NCI-H2081 (cell line): ENCODE data around the gene IWS1.
"Not testable (repeated sequence)": the region's sequence is repeated elsewhere in the genome, so short reads cannot be mapped to it uniquely, and the experiment has no call there.

Experiments
- DNase-seq, 2 experiments: peaks; one replicate each; lab custom pipeline; 2025; lab: John Stamatoyannopoulos, UW

IWS1 gene

GRCh38 chr2:127527001-127527804, 914 bp upstream of the IWS1 start:
- DNase-seq, result no peak

GRCh38 chr2:127525691-127526131, 578 bp downstream of the IWS1 start:
- no peak for DNase-seq

- not testable (repeated sequence) for DNase-seq
Observed at GRCh38 chr2:127524198-127524834, 2.0 kb downstream of the IWS1 start.

- no peak for DNase-seq
Observed at GRCh38 chr2:127523269-127523939, 2.9 kb downstream of the IWS1 start.

- DNase-seq, result no peak
Observed at GRCh38 chr2:127520424-127520823, 5.9 kb downstream of the IWS1 start.

GRCh38 chr2:127517465-127517864, 8.8 kb downstream of the IWS1 start:
- DNase-seq, result no peak

GRCh38 chr2:127516041-127516762, 10.1 kb downstream of the IWS1 start:
- no peak for DNase-seq

GRCh38 chr2:127515383-127515915, 10.8 kb downstream of the IWS1 start:
- no peak for DNase-seq

- no peak for DNase-seq
Observed at GRCh38 chr2:127514485-127514884, 11.8 kb downstream of the IWS1 start.

GRCh38 chr2:127514076-127514475, 12.2 kb downstream of the IWS1 start:
- no peak for DNase-seq

- DNase-seq, result no peak
Observed at GRCh38 chr2:127512362-127512761, 13.9 kb downstream of the IWS1 start.

GRCh38 chr2:127511917-127512316, 14.4 kb downstream of the IWS1 start:
- no peak for DNase-seq

GRCh38 chr2:127511090-127511695, 15.1 kb downstream of the IWS1 start:
- no peak for DNase-seq

GRCh38 chr2:127510073-127510472, 16.2 kb downstream of the IWS1 start:
- no peak for DNase-seq

GRCh38 chr2:127508631-127509034, 17.7 kb downstream of the IWS1 start:
- peak; percentile 28 to 63 for DNase-seq

GRCh38 chr2:127508023-127508630, 18.2 kb downstream of the IWS1 start:
- DNase-seq, result no peak

GRCh38 chr2:127506510-127506909, 19.8 kb downstream of the IWS1 start:
- DNase-seq, result no peak

- DNase-seq, result no peak
Observed at GRCh38 chr2:127504552-127505430, 21.5 kb downstream of the IWS1 start.

- no peak for DNase-seq
Observed at GRCh38 chr2:127503491-127503890, 22.8 kb downstream of the IWS1 start.

GRCh38 chr2:127498386-127498785, 27.9 kb downstream of the IWS1 start:
- no peak for DNase-seq
